Measurements from ENCODE around the gene HRH1. TPM values are rescaled to one million over a fixed set of nuclear protein-coding genes. Genes with fewer than 3 reads are reported as not detected.
"Not testable (repeated sequence)": the region's sequence is repeated elsewhere in the genome, so short reads cannot be mapped to it uniquely, and the experiment has no call there.

Gene HRH1
- total RNA-seq, 2 experiments from 2014 or later, result 0.15 to 0.16 TPM

GRCh38 chr3:11211531-11212298 is 57.4 kb downstream of the HRH1 start:
- Mint-ChIP-seq H3K36me3 (no peaks in the 10 kb centered on the region), H3K27ac (no peak overlapping the region), H3K4me3 (no peak overlapping the region), H3K4me1 (peaks cover 9% of the 10 kb centered on the region), H3K27me3 (peaks cover 28% of the 10 kb centered on the region), H3K9me3 (ENCODE audit: low read depth) (no peaks in the 10 kb centered on the region)
- DNase-seq (no peak), ATAC-seq (no peak)
- CTCF ChIA-PET, result no interaction called here

GRCh38 chr3:11212299-11212608 is 58.0 kb downstream of the HRH1 start:
- Mint-ChIP-seq H3K27me3 (peaks cover 29% of the 10 kb centered on the region), H3K9me3 (ENCODE audit: low read depth) (no peaks in the 10 kb centered on the region), H3K4me1 (peaks cover 9% of the 10 kb centered on the region), H3K36me3 (no peaks in the 10 kb centered on the region), H3K27ac (no peak overlapping the region), H3K4me3 (no peak overlapping the region)
- no peak for ATAC-seq
- CTCF ChIA-PET, result interaction anchor here (0.6 kb wide), 1 partner anchor 1505 kb away, joined by 4 read pairs; no protein-coding TSS in a partner anchor
- DNase-seq, result no peak

- CTCF ChIA-PET, result interaction anchor here (0.6 to 1.3 kb wide), 2 partner anchors 152 to 1504 kb away, joined by 4 read pairs; no protein-coding TSS in a partner anchor
- DNase-seq, result no peak
- Mint-ChIP-seq H3K4me3 (no peak overlapping the region), H3K4me1 (peaks cover 7% of the 10 kb centered on the region), H3K27me3 (peaks cover 30% of the 10 kb centered on the region), H3K36me3 (no peaks in the 10 kb centered on the region), H3K27ac (no peak overlapping the region), H3K9me3 (ENCODE audit: low read depth) (no peaks in the 10 kb centered on the region)
- no peak for ATAC-seq
Observed at GRCh38 chr3:11212784-11213183, 58.5 kb downstream of the HRH1 start.

- Mint-ChIP-seq H3K4me1 (peaks cover 5% of the 10 kb centered on the region), H3K4me3 (no peak overlapping the region), H3K27ac (no peak overlapping the region), H3K9me3 (ENCODE audit: low read depth) (no peaks in the 10 kb centered on the region), H3K27me3 (peaks cover 22% of the 10 kb centered on the region), H3K36me3 (no peaks in the 10 kb centered on the region)
- CTCF ChIA-PET, result interaction anchor here (1.3 kb wide), 1 partner anchor 153 kb away, joined by 4 read pairs; no protein-coding TSS in a partner anchor
- ATAC-seq, result no peak
- no peak for DNase-seq
Observed at GRCh38 chr3:11213810-11214450, 59.6 kb downstream of the HRH1 start.

GRCh38 chr3:11214451-11214978 is 60.2 kb downstream of the HRH1 start:
- CTCF ChIA-PET, result interaction anchor here (0.9 kb wide), 1 partner anchor 10 kb away, joined by 4 read pairs; no protein-coding TSS in a partner anchor
- peaks cover 5% of the 10 kb centered on the region for H3K4me1 Mint-ChIP-seq
- no peaks in the 10 kb centered on the region for H3K36me3 Mint-ChIP-seq
- ATAC-seq (no peak), DNase-seq (no peak)
- no peak overlapping the region for H3K4me3 Mint-ChIP-seq
- no peaks in the 10 kb centered on the region for H3K9me3 Mint-ChIP-seq (ENCODE audit: low read depth)
- no peak overlapping the region for H3K27ac Mint-ChIP-seq
- peaks cover 22% of the 10 kb centered on the region for H3K27me3 Mint-ChIP-seq

GRCh38 chr3:11217370-11217769 is 63.1 kb downstream of the HRH1 start:
- H3K36me3 Mint-ChIP-seq; ATAC-seq; H3K9me3 Mint-ChIP-seq (ENCODE audit: low read depth); CTCF ChIA-PET; H3K27ac Mint-ChIP-seq; DNase-seq; H3K4me3 Mint-ChIP-seq; H3K4me1 Mint-ChIP-seq: not testable (repeated sequence)
- H3K27me3 Mint-ChIP-seq, result peaks cover 23% of the 10 kb centered on the region

- DNase-seq (no peak), ATAC-seq (no peak)
- H3K4me1 Mint-ChIP-seq, result peaks cover 1% of the 10 kb centered on the region
- no peaks in the 10 kb centered on the region for H3K9me3 Mint-ChIP-seq (ENCODE audit: low read depth)
- H3K36me3 Mint-ChIP-seq, result no peaks in the 10 kb centered on the region
- H3K27ac Mint-ChIP-seq, result no peak overlapping the region
- H3K4me3 Mint-ChIP-seq, result no peak overlapping the region
- CTCF ChIA-PET, result interaction anchor here (0.6 to 0.7 kb wide), 2 partner anchors 201 to 1447 kb away, joined by 3 to 4 read pairs; no protein-coding TSS in a partner anchor
- H3K27me3 Mint-ChIP-seq, result peaks cover 7% of the 10 kb centered on the region
Observed at GRCh38 chr3:11220230-11220629, 65.9 kb downstream of the HRH1 start.

GRCh38 chr3:11221818-11222415 is 67.6 kb downstream of the HRH1 start:
- Mint-ChIP-seq H3K4me1 (peaks cover 12% of the 10 kb centered on the region), H3K9me3 (ENCODE audit: low read depth) (no peaks in the 10 kb centered on the region), H3K27me3 (peaks cover 12% of the 10 kb centered on the region), H3K27ac (no peak overlapping the region), H3K36me3 (no peaks in the 10 kb centered on the region), H3K4me3 (no peak overlapping the region)
- no peak for ATAC-seq
- CTCF ChIA-PET, result interaction anchor here (1.0 kb wide), 1 partner anchor 162 kb away, joined by 3 read pairs; no protein-coding TSS in a partner anchor
- no peak for DNase-seq

GRCh38 chr3:11224010-11224409 is 69.7 kb downstream of the HRH1 start:
- no peaks in the 10 kb centered on the region for H3K36me3 Mint-ChIP-seq
- DNase-seq, result no peak
- peaks cover 18% of the 10 kb centered on the region for H3K4me1 Mint-ChIP-seq
- no peak overlapping the region for H3K4me3 Mint-ChIP-seq
- H3K27me3 Mint-ChIP-seq, result peaks cover 10% of the 10 kb centered on the region
- no peak for ATAC-seq
- CTCF ChIA-PET, result no interaction called here
- no peaks in the 10 kb centered on the region for H3K9me3 Mint-ChIP-seq (ENCODE audit: low read depth)
- no peak overlapping the region for H3K27ac Mint-ChIP-seq

GRCh38 chr3:11224870-11225229 is 70.6 kb downstream of the HRH1 start:
- Mint-ChIP-seq H3K9me3 (ENCODE audit: low read depth) (no peaks in the 10 kb centered on the region), H3K27me3 (peaks cover 15% of the 10 kb centered on the region)
- CTCF ChIA-PET, result no interaction called here

GRCh38 chr3:11226042-11226370 is 71.7 kb downstream of the HRH1 start:
- DNase-seq, result no peak
- Mint-ChIP-seq H3K4me1 (peaks cover 18% of the 10 kb centered on the region), H3K27ac (no peak overlapping the region), H3K9me3 (ENCODE audit: low read depth) (no peaks in the 10 kb centered on the region), H3K4me3 (no peak overlapping the region), H3K36me3 (no peaks in the 10 kb centered on the region), H3K27me3 (peaks cover 24% of the 10 kb centered on the region)
- CTCF ChIA-PET, result interaction anchor here (1.9 kb wide), 1 partner anchor 109 kb away, joined by 5 read pairs; no protein-coding TSS in a partner anchor
- ATAC-seq, result no peak

More at GRCh38 chr3:11224870-11225229, 70.6 kb downstream of the HRH1 start:
- H3K4me1 Mint-ChIP-seq, result peaks cover 18% of the 10 kb centered on the region
- no peak overlapping the region for H3K27ac Mint-ChIP-seq
- DNase-seq (no peak), ATAC-seq (no peak)
- H3K4me3 Mint-ChIP-seq, result no peak overlapping the region
- H3K36me3 Mint-ChIP-seq, result no peaks in the 10 kb centered on the region

- Mint-ChIP-seq H3K4me1 (peaks cover 18% of the 10 kb centered on the region), H3K9me3 (ENCODE audit: low read depth) (no peaks in the 10 kb centered on the region), H3K4me3 (no peak overlapping the region), H3K36me3 (no peaks in the 10 kb centered on the region), H3K27ac (no peak overlapping the region), H3K27me3 (peaks cover 33% of the 10 kb centered on the region)
- CTCF ChIA-PET, result interaction anchor here (1.3 kb wide), 1 partner anchor 9 kb away, joined by 4 read pairs; no protein-coding TSS in a partner anchor
- ATAC-seq (no peak), DNase-seq (no peak)
Observed at GRCh38 chr3:11228041-11228440, 73.7 kb downstream of the HRH1 start.

GRCh38 chr3:11230125-11230524 is 75.8 kb downstream of the HRH1 start:
- H3K4me3 Mint-ChIP-seq, result no peak overlapping the region
- no peaks in the 10 kb centered on the region for H3K36me3 Mint-ChIP-seq
- H3K9me3 Mint-ChIP-seq (ENCODE audit: low read depth), result no peaks in the 10 kb centered on the region
- DNase-seq (no peak), ATAC-seq (no peak)
- H3K4me1 Mint-ChIP-seq, result peaks cover 18% of the 10 kb centered on the region
- no peak overlapping the region for H3K27ac Mint-ChIP-seq
- CTCF ChIA-PET, result no interaction called here
- peaks cover 50% of the 10 kb centered on the region for H3K27me3 Mint-ChIP-seq

Data from activated CD8-positive, alpha-beta memory T cell treated with anti-CD3 and anti-CD28 coated beads, Interleukin-2, amount 10 ng/mL, durations not matched to agents 7 days and 5 days (primary cell).